ENCODE results near the gene DHRSX.
"Not testable (repeated sequence)": the region's sequence is repeated elsewhere in the genome, so short reads cannot be mapped to it uniquely, and the experiment has no call there.

Gene DHRSX

DNA sequence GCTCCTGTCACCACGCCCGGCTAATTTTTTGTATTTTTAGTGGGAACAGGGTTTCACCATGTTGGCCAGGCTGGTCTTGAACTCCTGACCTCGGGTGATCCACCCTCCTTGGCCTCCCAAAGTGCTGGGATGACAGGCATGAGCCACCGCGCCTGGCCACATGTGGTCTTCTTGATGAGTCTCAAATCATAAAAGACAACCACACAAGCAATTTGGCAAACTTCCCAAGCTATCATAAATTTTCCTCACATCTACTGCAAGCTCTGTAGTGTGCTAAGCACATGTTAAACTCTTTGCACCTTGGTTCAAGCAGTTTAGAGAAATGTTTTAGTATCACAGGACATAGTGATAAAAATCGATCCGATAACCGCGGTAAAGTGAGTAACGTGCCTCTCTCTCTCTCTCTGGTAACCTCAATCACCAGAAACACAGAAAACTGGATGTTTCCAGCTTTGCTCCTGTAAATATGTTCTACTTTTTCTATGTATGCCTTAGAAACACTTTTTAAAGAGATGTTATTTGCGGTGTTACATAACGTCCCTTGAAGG, 256.8 kb downstream of the DHRSX start:
- peak; percentile 92 for DNase-seq

DNA sequence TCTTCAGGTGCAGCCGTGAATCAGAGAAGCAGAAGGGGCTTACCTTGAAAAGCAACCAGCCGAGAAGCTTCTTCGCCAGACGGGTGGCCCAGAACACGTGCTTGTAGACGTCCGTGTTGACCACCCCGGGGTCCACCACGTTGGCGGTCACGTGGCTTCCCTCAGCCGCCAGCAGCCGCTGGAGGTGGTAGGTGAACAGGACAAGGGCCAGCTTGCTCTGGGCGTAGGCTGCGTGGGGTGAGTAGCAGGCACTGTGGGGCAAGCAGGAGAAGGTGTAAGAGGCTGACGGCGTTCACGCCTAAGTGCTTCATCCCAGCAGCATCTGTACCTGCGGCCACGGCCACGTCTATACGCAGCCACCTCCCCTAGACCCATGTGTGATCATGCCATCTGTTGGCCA, 257.8 kb downstream of the DHRSX start:
- DNase-seq = no peak

DNA sequence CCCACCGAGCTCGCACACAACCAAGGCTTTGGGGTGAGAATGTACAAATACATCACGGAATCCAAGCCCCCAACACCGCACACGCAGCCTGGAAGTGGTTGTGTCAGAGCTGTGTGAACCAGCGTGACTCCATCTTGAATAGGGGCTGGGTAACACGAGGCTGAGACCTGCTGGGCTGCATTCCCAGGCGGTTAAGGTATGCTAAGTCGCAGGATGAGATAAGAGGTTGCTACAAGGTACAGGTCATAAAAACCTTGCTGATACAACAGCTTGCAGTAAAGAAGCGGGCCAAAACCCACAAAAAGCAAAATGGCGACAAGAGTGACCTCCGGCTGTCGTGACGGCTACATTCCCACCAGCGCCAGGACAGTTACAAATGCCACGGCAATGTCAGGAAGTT, 258.4 kb downstream of the DHRSX start:
- DNase-seq = no peak

GRCh38 chrX:2241496-2241895, 259.3 kb downstream of the DHRSX start:
- not testable (repeated sequence) for DNase-seq

GRCh38 chrX:2240761-2241160, 260.0 kb downstream of the DHRSX start:
- not testable (repeated sequence) for DNase-seq

GRCh38 chrX:2237976-2238375, 262.8 kb downstream of the DHRSX start:
- DNase-seq = no peak

DNA sequence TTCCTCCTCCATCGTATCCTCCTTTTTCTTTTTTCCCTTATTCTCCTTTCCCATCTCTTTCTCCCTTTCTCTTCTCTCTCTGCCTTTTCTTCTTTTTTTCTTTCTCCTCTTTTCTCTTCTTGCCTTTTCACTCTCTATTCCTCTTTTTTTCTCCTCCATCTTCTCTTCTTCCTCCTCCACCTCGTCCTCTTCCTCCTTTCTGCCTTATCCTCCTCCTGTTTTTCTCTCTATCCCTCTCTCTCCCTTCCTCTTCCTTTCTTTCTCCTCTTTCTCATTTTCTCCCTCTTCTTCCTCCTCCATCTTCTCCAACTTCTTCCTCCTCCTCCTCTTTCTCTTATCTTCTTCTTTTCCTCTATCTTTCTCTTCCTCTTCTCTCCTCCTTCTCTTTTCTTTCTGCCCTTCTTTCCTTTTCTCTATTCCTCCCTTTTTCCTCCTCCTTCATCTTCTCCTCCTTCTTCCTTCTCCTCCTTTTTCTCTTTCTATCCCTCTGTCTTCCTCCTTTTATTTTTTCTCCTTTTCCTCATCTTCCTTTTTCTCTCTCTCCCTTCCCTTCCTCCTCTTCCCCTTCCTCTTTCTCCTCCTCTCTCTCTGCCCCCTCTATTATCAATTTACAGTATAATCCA, 269.1 kb downstream of the DHRSX start:
- no peak for DNase-seq

- DNase-seq = no peak
These were observed 270.3 kb downstream of the DHRSX start for GRCh38 chrX:2230457-2230856.

- DNase-seq = no peak
These were observed 272.2 kb downstream of the DHRSX start for GRCh38 chrX:2228536-2228935.

DNA sequence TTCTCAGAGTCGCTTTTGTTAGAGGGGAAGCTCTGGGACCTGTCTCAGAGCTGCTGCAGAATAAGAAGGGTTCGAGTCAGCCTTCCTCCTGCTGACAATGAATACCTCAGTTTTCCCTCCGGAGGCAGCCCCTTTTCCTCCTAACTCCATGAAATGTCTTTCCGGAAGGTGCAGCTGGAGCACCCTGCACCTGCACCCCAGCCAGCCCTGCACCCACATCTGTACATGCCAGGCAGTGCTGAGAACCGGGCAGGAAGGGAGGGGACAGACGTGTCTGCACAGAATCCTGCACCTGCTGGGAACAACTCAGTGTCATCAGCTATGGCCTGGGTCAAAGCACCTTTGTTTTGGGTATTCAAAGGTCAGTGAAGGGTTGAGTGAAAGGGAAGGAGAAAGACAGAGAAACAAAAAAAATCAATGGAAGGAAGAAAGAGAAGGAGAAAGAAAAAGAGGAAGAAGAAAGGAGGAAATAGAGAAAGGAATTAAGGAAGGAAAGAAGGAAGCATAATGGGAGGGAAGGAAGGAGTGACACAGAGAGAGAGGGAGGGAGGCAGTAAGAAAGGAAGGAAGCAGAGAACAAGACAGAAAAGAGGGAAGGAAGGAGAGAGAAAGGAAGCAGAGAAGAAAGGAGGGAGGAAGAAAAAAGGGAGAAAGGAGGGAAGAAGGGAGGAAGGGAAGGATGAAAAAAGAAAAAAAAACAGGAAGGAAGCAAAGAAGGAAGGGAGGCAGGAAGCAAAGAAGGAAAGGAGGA, 273.7 kb downstream of the DHRSX start:
- no peak for DNase-seq

DNA sequence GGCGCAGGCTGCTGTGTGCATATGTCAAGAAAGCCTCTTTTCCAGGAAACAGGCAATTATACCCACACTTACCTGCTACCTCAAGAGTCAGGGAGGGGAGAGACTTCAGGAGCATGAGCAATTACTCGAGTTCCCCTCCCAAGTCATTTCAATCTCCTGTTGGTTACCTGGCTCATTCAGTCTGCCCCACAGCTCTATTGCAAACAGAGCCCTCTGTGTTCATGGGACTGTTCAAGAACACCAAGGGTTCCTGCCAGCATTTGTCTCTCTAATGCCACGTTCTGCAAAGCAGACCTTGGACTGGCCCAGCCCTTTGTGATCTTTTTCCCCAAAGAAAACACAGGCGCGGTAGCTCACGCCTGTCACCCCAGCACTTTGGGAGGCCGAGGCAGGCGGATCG, 274.6 kb downstream of the DHRSX start:
- no peak for DNase-seq

- no peak for DNase-seq
These were observed 276.1 kb downstream of the DHRSX start for GRCh38 chrX:2224597-2225235.

- DNase-seq = no peak
These were observed 276.6 kb downstream of the DHRSX start for GRCh38 chrX:2224161-2224560.

DNA sequence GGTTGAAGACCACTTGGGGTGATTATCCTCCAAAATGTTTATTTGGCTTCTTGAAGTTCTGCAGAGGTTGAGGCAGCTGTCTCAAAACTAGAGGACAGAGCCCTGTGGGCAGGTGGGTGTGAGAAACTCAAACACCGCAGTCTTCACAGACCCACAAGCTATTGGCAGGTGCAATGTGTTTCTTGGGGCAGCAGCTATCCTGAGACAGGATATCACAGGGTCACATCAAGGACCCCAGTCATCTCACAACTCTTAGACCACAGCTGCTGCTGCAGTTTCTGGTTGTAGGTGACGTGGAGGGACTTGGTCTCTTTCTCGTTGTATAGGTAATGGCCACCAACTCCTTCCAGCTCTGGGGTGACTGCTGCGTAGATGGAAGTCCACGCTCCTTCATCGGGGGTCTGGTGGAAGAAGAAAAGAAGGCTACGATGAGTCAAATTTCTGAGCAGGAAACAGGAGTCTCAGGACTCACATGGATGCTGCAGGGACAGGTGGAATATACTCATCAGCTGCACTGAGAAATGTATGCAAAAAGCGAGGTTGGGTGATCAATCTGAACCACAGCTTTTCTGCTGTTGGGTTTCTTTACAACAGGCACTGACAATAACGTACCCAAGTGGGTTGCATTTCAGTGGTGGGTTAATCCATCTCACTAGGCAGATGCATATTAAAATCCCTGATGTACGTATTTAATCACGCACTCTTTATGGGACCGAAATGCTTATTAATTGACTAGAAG, 279.8 kb downstream of the DHRSX start:
- DNase-seq = no peak

DNA sequence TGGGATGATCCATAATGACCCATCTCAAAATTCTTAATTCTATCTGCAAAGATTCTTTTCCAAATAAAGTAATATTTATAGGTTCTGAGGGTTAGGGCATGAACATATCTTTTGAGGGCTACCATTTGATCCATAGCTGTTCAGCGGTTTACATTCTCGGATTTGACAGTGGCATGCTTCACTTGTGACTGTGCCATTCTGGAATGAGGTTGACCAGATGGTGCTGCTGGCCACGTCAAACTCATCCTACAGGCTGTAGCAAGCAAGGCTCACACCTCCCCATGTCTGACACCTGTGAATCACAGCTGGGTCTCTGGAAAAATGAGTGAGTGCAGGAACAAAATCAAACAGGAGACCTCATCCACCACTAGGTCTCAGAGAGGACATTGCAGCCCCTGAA, 280.5 kb downstream of the DHRSX start:
- no peak for DNase-seq

DNA sequence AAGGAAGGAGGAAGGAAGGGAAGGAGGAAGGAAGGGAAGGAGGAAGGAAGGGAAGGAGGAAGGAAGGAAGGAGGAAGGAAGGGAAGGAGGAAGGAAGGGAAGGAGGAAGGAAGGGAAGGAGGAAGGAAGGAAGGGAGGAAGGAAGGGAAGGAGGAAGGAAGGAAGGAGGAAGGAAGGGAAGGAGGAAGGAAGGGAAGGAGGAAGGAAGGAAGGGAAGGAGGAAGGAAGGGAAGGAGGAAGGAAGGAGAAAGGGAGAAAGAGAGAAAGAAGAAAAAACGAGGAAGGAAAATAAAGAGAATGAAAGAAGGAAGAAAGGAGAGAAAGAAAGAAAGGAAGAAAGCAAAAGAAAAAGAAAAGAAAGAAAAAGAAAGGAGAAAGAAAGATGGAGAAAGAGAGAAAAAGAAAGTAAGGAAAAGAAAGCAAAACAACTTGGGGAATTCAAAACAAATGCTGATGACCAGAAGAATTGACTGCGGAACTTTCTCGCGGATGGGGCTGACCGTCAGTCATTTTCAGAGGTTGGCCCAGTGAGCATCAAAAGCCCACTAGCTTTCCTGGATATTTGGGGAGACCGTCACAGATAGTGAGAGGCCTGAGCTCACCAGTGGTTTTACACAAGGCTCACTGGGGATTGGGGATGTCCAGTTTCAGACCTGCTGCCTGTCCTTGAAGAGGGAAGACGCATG, 286.5 kb downstream of the DHRSX start:
- not testable (repeated sequence) for DNase-seq

DNA sequence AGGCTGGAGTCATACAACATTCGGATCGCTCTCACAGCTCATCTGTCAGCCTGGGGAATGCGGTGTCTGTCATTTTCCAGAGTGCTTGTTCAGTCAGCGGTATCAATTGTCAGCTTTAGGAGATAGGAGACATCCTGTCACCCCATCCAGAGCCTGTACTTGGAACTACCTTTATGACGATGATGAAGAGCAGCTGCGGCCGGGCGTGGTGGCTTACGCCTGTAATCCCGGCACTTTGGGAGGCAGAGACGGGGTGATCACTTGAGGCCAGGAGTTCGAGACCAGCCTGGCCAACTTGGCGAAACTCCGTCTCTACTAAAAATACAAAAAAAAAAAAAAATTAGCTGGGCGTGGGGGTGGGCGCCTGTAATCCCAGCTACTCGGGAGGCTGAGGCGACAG, 289.1 kb downstream of the DHRSX start:
- not testable (repeated sequence) for DNase-seq

GRCh38 chrX:2193273-2193592, 307.5 kb downstream of the DHRSX start:
- DNase-seq = no peak

DNA sequence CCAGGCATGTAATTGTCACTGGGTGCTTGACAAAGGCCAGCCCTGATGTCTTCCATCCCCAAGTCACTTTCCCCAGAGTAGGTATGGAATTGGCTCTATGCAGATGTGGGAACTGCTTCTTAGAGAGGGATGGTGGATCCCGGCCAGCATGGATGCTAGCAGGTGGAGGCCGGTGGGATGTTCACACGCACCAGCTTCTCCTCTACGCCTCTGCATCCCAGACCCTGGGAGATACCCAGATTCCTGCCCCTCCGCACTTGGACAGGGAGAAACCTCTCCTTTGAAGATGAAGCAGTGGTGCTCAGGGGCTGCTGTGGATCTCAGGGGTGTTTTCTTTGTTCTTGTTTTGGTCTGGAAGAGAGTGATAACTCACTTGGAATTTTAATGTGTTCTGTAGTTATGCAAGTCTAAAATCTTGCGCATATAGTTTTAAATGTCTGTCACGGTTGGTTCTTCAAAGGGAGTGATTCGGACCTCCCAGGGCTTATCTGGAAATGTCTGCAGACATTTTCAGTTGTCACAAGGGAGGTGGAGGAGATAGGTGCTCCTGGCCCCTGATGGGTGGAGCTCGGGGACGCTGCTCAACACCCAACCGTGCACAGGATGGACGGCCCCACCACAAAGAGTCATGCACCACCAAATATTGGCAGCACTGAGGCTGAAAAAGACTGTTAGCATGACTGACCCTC, 308.0 kb downstream of the DHRSX start:
- no peak for DNase-seq

- DNase-seq = no peak
These were observed 311.9 kb downstream of the DHRSX start for GRCh38 chrX:2188840-2189239.

- DNase-seq = no peak
These were observed 312.4 kb downstream of the DHRSX start for GRCh38 chrX:2188330-2188792.

All from fibroblast of skin of right quadriceps (primary cell).